Lower lobe of right lung (tissue), 2 donors: ENCODE results near the gene PWWP3B. TPM values are rescaled to one million over a fixed set of nuclear protein-coding genes. Genes with fewer than 3 reads are reported as not detected.

Experiments
- ATAC-seq, 2 donors: fragments of 200-7000 bp; cut with Tn5 transposase; one replicate each; pipeline ENCODE4 v1.9.1; 2020 to 2022; ENCODE audit warnings: mild to moderate bottlenecking in 2 of 2, moderate library complexity in 2 of 2
- DNase-seq: peaks from one replicate; pipeline ENCODE4 v3.0.0-alpha.2; 2020
- H3K27ac ChIP-seq: fragments of 200-600 bp; one replicate; pipeline ENCODE4 v1.8.0; 2022
- H3K27me3 ChIP-seq: fragments of 200-600 bp; one replicate; pipeline ENCODE4 v1.8.0; 2022; ENCODE audit warnings: low read depth
- H3K36me3 ChIP-seq: fragments of 200-600 bp; one replicate; pipeline ENCODE4 v1.8.0; 2022; ENCODE audit warnings: mild to moderate bottlenecking
- H3K4me1 ChIP-seq: fragments of 200-600 bp; one replicate; pipeline ENCODE4 v1.8.0; 2022
- H3K4me3 ChIP-seq: fragments of 200-600 bp; one replicate; pipeline ENCODE4 v1.8.0; 2022; ENCODE audit warnings: mild to moderate bottlenecking
- H3K9me3 ChIP-seq: fragments of 200-600 bp; one replicate; pipeline ENCODE4 v1.8.0; 2022
- intact Hi-C: fragments of 100-400 bp; cut with DNase I; formaldehyde crosslinking; loops from one replicate; pipeline ENCODE4 v1.11.0; 2022
- total RNA-seq: library from RNA; stranded (reverse); fragmentation: NEBNext Ultra II Directional; extraction: Animal tissue kit (Norgen Biotek cat#: 25700); gene quantifications from one replicate; pipeline ENCODE4 v1.2.1, GENCODE V29; 2021
- TF ChIP-seq, protein P1 (sequence below): fragments of 200-600 bp; IDR thresholded peaks from one replicate; pipeline ENCODE4 v1.8.0; 2022; ENCODE audit warnings: antibody characterized with exemption, mild to moderate bottlenecking
- donor health status: DM: no; HTN: yes; CAD: no; lungs with severe emphysema.

The PWWP3B gene
- total RNA-seq, 1 donor from 2014 or later = 0.44 TPM

DNA sequence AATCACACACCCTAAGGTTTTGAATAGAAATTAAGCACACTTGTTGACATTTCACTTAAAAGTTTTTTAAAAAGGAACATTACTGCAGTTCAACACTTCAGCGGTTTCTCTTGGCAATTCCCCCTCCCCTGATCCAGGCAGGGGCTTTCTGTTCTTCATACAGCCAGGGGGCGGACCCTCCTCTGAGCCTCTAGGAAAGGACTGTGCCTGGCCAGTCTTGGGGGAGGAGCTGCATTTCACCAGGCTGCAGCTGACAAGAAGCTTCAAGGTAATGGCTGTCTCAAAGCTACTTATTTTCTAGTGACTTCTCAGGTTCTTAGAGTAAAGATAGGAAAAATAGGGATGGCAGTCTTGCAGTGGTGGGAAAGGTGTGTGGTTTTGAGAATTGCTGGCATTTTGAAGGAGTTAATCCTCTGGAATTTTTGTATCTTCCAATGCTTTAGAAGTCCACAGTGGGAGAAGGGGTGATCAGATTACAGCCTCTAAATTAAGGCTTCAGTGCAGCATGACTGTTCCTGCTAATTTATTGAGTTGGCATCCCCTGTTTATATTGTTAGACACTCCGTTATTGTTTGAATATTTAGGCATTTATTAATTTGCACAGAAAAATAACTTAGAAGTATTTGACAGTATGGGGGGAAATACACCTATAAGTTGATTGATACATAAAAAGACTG, 33.5 kb downstream of the PWWP3B start:
- Histone ChIP-seq H3K27me3 (no peaks in the 10 kb centered on the region), H3K36me3 (no peaks in the 10 kb centered on the region), H3K4me1 (no peaks in the 10 kb centered on the region), H3K9me3 (no peaks in the 10 kb centered on the region), H3K27ac (no peak overlapping the region), H3K4me3 (no peak overlapping the region)
- intact Hi-C loops = no loop called here
- DNase-seq (no peak), ATAC-seq (no peak)
- TF ChIP-seq, protein P1, sequence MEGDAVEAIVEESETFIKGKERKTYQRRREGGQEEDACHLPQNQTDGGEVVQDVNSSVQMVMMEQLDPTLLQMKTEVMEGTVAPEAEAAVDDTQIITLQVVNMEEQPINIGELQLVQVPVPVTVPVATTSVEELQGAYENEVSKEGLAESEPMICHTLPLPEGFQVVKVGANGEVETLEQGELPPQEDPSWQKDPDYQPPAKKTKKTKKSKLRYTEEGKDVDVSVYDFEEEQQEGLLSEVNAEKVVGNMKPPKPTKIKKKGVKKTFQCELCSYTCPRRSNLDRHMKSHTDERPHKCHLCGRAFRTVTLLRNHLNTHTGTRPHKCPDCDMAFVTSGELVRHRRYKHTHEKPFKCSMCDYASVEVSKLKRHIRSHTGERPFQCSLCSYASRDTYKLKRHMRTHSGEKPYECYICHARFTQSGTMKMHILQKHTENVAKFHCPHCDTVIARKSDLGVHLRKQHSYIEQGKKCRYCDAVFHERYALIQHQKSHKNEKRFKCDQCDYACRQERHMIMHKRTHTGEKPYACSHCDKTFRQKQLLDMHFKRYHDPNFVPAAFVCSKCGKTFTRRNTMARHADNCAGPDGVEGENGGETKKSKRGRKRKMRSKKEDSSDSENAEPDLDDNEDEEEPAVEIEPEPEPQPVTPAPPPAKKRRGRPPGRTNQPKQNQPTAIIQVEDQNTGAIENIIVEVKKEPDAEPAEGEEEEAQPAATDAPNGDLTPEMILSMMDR = no peak

DNA sequence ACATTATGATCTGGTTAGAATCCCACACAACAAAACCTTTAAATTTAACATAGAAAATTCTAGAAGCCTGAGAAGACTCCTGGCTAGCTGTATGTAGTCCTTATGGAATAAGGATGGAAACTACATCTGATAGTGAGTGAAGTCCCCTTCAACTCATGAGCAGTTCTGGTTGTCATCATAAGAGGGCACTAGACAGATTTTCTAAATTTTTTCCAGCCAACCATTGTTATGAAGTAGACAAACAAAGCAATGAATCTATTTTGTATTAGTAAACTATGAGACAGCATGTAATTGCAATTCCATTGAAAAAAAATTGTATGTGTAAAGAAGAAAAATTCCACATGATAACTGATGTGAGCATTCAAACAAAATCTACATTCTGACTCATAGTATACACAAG, 35.2 kb downstream of the PWWP3B start:
- Histone ChIP-seq H3K27me3 (no peaks in the 10 kb centered on the region), H3K36me3 (no peaks in the 10 kb centered on the region), H3K4me3 (no peak overlapping the region), H3K4me1 (no peaks in the 10 kb centered on the region), H3K27ac (no peak overlapping the region), H3K9me3 (no peaks in the 10 kb centered on the region)
- ATAC-seq = no peak
- intact Hi-C loops = no loop called here
- DNase-seq = no peak
- TF ChIP-seq, protein P1 = no peak

DNA sequence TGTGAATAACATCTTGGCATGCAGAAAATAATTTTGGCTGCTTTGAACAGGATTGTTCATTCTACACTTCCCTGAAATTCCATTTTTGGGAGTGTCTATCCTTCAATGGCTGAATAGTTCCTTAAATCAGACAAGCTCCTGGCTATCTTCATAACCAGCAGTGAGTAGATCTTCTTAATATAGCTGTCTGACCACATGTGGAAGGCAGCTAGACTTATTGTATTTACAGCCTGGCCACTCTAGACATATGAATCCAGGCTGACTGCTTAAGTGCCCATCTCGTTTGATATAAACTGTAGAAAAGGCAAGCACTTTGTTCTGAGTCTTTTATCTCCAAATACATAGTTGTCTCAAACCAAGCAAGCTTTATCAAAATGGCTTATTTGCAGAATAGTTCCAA, 40.0 kb downstream of the PWWP3B start:
- no peak overlapping the region for H3K27ac ChIP-seq
- intact Hi-C loops = no loop called here
- H3K27me3 ChIP-seq = no peaks in the 10 kb centered on the region
- H3K4me3 ChIP-seq = no peak overlapping the region
- no peak for ATAC-seq
- no peak for DNase-seq
- no peaks in the 10 kb centered on the region for H3K9me3 ChIP-seq
- H3K36me3 ChIP-seq = no peaks in the 10 kb centered on the region
- no peaks in the 10 kb centered on the region for H3K4me1 ChIP-seq
- TF ChIP-seq, protein P1 = no peak

Other genes starting within 250 kb of the PWWP3B start
- not detected for gene SERPINA7, start 129.6 kb upstream of the PWWP3B start, total RNA-seq